ENCODE results near the gene LRP5. TPM values are rescaled to one million over a fixed set of nuclear protein-coding genes. Genes with fewer than 3 reads are reported as not detected.

LRP5 gene
- total RNA-seq, 1 experiment from 2014 or later = 32.8 TPM

DNA sequence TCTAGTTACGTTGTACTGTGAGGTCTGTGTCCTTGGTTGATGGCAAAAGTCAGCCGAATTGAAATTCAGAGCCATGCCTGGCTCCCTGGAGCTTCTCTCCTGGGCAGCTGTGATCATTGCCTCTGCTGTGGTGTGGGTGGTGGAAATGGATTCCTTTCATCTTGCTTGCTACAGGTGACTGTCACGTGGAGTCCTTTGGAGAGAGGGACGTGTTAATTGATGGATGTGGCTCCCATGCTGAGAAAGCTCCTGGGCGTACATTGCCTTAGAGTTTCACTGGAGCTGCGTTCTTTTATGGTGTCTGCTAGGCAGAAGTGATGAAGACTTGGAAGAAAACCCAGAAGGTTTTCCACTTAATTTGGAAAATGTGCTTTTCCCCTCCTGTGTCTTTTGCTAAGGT is 106.3 kb downstream of the LRP5 start:
- ChIA-PET CTCF (no interaction called here), POLR2A (no interaction called here)
- intact Hi-C loops (cut with micrococcal nuclease) = no loop called here
- no peaks in the 10 kb centered on the region for H3K27me3 Mint-ChIP-seq (ENCODE audit: insufficient read depth, unreplicated experiment)
- DNase-seq (ENCODE audit: unreplicated experiment) = no peak
- H3K36me3 Mint-ChIP-seq (ENCODE audit: insufficient read depth, unreplicated experiment) = peaks cover 42% of the 10 kb centered on the region
- no peaks in the 10 kb centered on the region for H3K4me1 Mint-ChIP-seq (ENCODE audit: insufficient read depth, unreplicated experiment)
- H3K27ac Mint-ChIP-seq (ENCODE audit: low read depth, unreplicated experiment) = no peak overlapping the region
- H3K4me3 Mint-ChIP-seq (ENCODE audit: unreplicated experiment) = no peak overlapping the region
- no peaks in the 10 kb centered on the region for H3K9me3 Mint-ChIP-seq (ENCODE audit: unreplicated experiment)
- BruUV-seq (replicated peaks) = no TSS peak
- TF ChIP-seq, protein P1, sequence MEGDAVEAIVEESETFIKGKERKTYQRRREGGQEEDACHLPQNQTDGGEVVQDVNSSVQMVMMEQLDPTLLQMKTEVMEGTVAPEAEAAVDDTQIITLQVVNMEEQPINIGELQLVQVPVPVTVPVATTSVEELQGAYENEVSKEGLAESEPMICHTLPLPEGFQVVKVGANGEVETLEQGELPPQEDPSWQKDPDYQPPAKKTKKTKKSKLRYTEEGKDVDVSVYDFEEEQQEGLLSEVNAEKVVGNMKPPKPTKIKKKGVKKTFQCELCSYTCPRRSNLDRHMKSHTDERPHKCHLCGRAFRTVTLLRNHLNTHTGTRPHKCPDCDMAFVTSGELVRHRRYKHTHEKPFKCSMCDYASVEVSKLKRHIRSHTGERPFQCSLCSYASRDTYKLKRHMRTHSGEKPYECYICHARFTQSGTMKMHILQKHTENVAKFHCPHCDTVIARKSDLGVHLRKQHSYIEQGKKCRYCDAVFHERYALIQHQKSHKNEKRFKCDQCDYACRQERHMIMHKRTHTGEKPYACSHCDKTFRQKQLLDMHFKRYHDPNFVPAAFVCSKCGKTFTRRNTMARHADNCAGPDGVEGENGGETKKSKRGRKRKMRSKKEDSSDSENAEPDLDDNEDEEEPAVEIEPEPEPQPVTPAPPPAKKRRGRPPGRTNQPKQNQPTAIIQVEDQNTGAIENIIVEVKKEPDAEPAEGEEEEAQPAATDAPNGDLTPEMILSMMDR (IDR thresholded peaks at IDR 0.05; ENCODE audit: unreplicated experiment) = no peak

DNA sequence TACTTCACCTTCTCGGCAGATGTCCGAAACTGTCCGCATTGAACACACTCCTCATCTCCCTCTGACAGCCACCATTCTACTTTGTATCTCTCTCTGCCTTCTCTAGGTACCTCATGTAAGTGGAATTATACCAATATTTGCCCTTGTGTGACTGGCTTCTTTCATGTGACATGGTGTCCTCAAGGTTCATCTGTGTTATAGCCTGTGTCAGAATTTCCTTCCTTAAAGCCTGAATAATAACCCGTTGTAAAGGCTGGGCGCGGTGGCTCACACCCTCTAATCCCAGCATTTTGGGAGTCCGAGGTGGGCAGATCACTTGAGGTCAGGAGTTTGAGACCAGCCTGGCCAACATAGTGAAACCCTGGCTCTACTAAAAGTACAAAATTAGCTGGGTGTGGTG is 107.8 kb downstream of the LRP5 start:
- TF ChIP-seq, protein P1 (IDR thresholded peaks at IDR 0.05; ENCODE audit: unreplicated experiment) = no peak
- Mint-ChIP-seq H3K36me3 (ENCODE audit: insufficient read depth, unreplicated experiment) (peaks cover 45% of the 10 kb centered on the region), H3K9me3 (ENCODE audit: unreplicated experiment) (no peaks in the 10 kb centered on the region), H3K4me3 (ENCODE audit: unreplicated experiment) (no peak overlapping the region), H3K27me3 (ENCODE audit: insufficient read depth, unreplicated experiment) (no peaks in the 10 kb centered on the region), H3K4me1 (ENCODE audit: insufficient read depth, unreplicated experiment) (no peaks in the 10 kb centered on the region), H3K27ac (ENCODE audit: low read depth, unreplicated experiment) (no peak overlapping the region)
- ChIA-PET CTCF (no interaction called here), POLR2A (no interaction called here)
- intact Hi-C loops (cut with micrococcal nuclease) = no loop called here
- DNase-seq (ENCODE audit: unreplicated experiment) = no peak
- no TSS peak for BruUV-seq (replicated peaks)

DNA sequence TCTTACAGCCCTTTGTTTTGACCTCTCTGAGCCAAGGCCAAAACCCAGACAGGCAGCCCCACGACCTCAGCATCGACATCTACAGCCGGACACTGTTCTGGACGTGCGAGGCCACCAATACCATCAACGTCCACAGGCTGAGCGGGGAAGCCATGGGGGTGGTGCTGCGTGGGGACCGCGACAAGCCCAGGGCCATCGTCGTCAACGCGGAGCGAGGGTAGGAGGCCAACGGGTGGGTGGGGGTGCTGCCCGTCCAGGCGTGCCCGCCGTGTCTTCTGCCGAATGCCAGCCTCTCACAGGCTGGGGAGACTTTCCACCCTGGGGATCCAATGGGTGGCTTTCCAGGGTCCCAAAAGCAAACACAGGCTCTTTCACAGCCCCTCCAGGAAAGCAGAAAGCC is 111.1 kb downstream of the LRP5 start:
- H3K36me3 Mint-ChIP-seq (ENCODE audit: insufficient read depth, unreplicated experiment) = peaks cover 56% of the 10 kb centered on the region
- no TSS peak for BruUV-seq (replicated peaks)
- H3K4me3 Mint-ChIP-seq (ENCODE audit: unreplicated experiment) = no peak overlapping the region
- no peaks in the 10 kb centered on the region for H3K4me1 Mint-ChIP-seq (ENCODE audit: insufficient read depth, unreplicated experiment)
- H3K9me3 Mint-ChIP-seq (ENCODE audit: unreplicated experiment) = no peaks in the 10 kb centered on the region
- no peak for DNase-seq (ENCODE audit: unreplicated experiment)
- intact Hi-C loops (cut with micrococcal nuclease) = no loop called here
- no peaks in the 10 kb centered on the region for H3K27me3 Mint-ChIP-seq (ENCODE audit: insufficient read depth, unreplicated experiment)
- H3K27ac Mint-ChIP-seq (ENCODE audit: low read depth, unreplicated experiment) = no peak overlapping the region
- ChIA-PET POLR2A (interaction anchor here (0.6 kb wide), 1 partner anchor 109 kb away, joined by 3 read pairs; no protein-coding TSS in a partner anchor), CTCF (interaction anchor here (0.6 kb wide), 1 partner anchor 107 kb away, joined by 3 read pairs; no protein-coding TSS in a partner anchor)
- TF ChIP-seq, protein P1 (IDR thresholded peaks at IDR 0.05; ENCODE audit: unreplicated experiment) = no peak

DNA sequence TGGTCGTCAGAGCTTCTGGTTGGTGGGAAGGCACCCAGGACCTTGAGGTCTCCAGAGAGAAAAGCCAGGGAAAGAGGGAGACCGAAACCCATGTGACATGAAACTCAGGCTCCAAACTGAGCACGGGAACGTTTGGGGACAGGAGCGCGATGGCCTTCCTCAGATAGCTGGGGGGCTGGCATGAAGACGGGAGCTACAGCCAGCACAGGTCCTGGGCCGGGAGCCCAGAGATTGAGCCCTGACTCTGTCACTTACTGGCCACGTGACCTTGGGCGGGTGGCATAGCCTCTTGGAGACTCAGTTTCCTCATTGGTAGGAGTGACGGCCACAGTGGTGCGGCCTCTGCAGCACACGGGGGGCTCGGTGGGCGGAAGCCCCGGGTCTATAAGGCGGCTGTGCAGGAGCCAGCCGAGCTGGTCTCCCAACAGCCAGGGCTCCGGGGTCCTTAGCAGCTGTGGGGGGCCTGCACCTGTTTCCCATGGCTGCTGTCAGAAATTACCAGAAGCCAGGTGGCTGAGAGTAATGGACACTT is 111.8 kb downstream of the LRP5 start:
- H3K36me3 Mint-ChIP-seq (ENCODE audit: insufficient read depth, unreplicated experiment) = peaks cover 57% of the 10 kb centered on the region
- H3K9me3 Mint-ChIP-seq (ENCODE audit: unreplicated experiment) = no peaks in the 10 kb centered on the region
- DNase-seq (ENCODE audit: unreplicated experiment) = no peak
- no peaks in the 10 kb centered on the region for H3K27me3 Mint-ChIP-seq (ENCODE audit: insufficient read depth, unreplicated experiment)
- H3K27ac Mint-ChIP-seq (ENCODE audit: low read depth, unreplicated experiment) = no peak overlapping the region
- TF ChIP-seq, protein P1 (IDR thresholded peaks at IDR 0.05; ENCODE audit: unreplicated experiment) = no peak
- H3K4me3 Mint-ChIP-seq (ENCODE audit: unreplicated experiment) = no peak overlapping the region
- H3K4me1 Mint-ChIP-seq (ENCODE audit: insufficient read depth, unreplicated experiment) = no peaks in the 10 kb centered on the region
- ChIA-PET CTCF (interaction anchor here (0.6 kb wide), 1 partner anchor 107 kb away, joined by 3 read pairs; no protein-coding TSS in a partner anchor), POLR2A (interaction anchor here (0.6 kb wide), 1 partner anchor 110 kb away, joined by 3 read pairs; no protein-coding TSS in a partner anchor)
- BruUV-seq (replicated peaks) = no TSS peak
- intact Hi-C loops (cut with micrococcal nuclease) = no loop called here

All from MCF 10A (cell line).